HG02642 (cell line): Measurements from ENCODE around the gene HLA-DMB.
A peak's percentile ranks its signal among the peaks of the same experiment; 100 is the strongest.

Experiments used
- ATAC-seq: cut with Tn5 transposase; IDR thresholded peaks from one replicate; pipeline ENCODE4 v1.9.1; 2021; ENCODE audit warnings: mild to moderate bottlenecking; ENCODE audit not compliant: unreplicated experiment, poor library complexity

The HLA-DMB gene

DNA sequence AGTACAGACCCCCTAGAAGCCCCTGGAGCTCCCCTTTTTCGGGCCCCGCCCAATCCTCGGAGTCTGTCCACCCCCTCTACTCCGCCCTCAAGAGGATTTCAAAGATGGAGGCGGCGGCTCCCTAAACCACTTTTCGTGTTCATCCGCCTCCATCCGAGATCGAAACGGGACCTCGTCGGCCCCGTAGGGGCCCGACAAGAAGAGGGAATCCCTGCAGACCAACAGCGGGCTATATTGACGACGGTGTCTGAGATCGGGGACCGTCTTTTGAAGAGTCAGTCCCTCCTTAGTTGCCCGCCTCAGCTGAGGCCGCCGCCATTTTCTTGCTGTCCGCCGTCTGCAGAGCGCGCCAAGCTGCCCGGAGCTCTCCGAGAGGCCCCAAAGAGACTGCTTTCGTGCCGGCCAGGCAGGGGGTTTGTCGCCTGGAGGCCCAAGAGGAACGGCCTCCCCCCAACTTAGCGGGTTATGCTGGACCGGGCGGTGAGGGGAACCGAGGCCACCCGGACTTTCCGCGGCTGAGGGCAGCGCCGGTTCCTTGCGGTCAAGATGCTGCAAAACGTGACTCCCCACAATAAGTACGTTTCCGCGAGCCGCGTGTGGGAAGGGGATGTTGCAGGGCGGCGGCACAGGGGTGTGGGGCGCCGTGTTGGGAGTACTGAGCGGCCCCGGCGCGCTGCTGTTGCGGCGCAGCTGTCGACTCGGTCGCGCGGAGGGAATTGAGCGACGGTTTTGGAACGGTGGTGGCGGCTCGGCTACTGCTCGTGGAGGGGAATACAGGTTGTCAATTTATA lies 31.7 kb upstream of the HLA-DMB start:
- ATAC-seq = peak; percentile 0

DNA sequence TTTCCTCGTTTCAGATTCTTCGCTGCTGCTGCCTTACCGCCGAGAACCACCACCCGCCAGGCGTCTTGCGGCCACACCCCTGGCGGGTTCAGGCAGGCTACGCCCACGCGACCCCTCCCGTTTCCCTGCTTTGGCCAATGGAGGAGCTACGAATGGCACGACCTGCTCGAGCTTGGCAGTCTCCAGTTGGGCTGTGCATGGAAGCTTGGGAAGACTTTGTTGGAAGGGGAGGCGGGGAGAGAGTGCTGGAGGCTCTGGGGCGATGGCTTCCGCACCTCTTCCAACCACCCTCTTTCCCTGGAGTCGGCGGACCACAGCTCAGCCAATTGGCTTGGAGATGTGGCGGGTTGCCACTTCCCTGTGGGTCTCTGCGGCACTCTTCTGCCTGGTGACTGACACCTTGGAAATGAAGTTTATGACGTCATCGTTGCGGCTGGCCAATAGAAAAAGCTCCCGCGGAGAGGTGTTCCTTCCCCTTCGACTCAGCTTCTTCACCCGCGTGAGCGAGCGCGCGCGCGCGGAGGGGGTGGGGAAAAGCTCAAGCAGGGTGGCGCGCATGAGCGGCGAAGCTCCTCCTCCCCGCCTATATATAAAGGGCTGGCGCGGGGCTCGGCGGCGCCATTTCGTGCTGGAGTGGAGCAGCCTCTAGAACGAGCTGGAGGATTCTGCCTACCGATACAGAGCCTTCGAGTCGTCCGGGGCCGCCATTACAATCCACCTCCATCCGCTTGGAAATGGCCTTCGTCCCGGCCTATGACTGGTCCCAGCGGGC lies 30.9 kb upstream of the HLA-DMB start:
- peak; percentile 51 for ATAC-seq

GRCh38 chr6:32971242-32971580 lies 30.4 kb upstream of the HLA-DMB start:
- ATAC-seq = no peak

DNA sequence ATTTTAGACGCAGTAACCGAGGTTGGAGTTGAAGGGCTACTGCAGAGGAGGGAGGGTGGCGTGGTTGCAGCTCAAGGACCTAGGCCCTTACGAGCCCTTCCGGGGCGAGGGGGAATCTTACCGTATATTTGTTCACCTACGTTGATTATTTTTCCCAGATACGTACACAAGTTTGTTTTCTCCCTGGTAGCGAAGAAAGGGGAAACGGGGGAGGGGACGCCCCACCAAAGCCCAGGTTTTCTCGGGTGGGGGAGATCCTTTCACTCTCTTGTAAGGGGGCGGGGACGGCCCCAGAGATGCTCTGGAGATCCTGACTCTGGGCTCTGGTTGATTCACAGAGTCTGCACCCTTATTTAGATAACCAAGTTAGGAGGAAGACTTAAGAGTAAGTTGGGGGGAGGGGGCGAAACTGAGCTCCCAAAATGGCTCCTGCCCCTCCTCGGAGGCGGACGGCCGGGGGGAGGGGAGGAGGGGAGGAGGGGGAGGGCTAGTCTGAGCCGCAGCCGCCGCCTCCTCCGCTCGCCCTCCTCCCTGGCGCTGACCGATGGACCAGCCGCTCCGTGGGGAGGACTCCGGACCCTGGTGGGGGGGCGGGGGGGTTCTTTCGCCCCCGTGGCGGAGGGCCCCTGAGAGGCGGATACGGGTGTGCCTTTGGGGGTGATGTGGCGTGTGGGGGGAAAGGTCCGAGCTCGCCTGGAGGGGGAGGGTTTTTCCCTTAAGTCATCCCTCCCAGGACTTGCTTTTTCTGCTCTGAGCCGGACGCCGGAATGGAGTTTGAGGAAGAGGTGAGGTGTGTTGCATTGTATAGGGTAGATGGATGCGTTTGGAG lies 29.8 kb upstream of the HLA-DMB start:
- no peak for ATAC-seq

- no peak for ATAC-seq
Measured at GRCh38 chr6:32969685-32970412, 29.0 kb upstream of the HLA-DMB start.

DNA sequence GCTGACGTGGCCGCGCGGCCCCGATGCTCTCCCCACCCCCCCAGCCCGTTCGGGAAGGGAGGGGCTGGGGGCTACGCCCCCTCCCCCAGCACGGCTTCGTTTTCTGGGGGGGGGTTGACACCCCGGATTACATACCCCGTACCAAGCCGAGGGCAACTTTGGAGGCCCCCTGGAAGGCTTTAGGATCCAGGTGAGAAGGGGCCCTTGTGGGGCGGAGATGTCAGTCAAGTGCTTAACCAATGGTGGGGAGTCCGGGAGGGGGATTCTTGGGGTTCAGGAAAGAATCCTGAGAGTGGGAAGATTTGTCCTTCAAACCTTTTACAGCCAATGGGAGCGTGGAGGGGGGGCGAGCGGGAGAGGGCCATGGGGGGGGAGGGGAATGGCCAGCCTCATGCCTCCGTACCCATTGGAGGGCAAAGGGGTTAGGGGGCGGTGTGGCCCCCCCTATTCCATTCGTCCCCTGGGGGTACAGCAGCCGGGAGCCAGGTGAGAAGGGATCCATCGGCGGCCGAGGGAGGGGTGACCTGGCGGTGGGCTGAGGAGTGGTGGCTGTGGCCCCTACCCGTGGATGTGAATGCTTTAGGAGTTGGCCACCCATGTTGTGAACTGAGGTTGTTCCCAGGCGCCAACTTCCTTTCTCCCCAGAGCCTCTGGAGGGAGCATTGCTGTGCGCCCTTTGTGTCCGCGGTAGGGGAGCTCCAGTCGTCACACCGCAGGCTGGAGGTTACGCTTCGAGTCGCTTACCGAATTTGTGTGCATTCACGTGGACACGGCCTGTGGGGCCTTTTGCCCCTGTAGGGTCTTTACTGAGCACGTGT lies 28.2 kb upstream of the HLA-DMB start:
- no peak for ATAC-seq

- ATAC-seq = peak; percentile 39
Measured at GRCh38 chr6:32968093-32968866, 27.5 kb upstream of the HLA-DMB start, which contains the start of gene BRD2. Gene BRD2, plus strand, starts transcription at chr6:32968594. Its CDS starts 4,305 bp downstream, at chr6:32972899.

GRCh38 chr6:32967151-32968091 lies 26.6 kb upstream of the HLA-DMB start:
- ATAC-seq = no peak

DNA sequence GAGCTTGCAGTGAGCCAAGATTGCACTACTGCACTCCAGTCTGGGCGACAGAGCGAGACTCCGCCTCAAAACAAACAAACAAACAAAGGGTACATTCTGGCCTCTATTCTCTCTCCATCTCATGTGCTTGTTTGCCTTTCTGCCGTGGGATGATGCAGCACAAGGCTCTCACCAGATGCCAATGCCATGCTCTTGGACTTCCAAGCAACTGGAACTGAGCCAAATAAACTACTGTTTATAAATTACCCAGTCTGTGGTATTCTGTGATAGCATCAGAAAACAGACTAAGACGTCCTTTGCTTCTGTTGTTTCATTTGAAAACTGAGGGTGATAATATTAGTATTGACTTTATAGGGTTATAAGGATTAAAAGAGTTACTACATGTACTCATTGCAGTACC lies 23.9 kb upstream of the HLA-DMB start:
- ATAC-seq = no peak

DNA sequence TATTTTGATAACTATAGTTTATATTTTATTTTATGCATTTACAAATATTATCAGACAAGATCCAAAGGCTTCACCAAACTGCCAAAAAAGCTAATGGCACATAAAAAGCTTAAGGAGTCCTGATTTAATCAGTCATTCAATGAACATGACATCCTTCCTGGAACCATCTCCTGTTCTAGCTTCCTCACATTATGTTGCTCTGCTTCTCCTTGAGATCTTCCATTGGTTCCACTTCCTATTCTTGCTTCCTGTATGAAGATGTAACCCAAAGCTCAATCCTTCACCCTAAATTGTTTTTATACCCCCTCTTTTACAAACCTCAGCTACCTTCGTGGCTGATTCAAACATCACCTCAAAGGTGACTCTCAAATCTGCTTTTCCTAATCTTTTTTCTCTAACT lies 23.0 kb upstream of the HLA-DMB start:
- ATAC-seq = no peak

- no peak for ATAC-seq
Measured at GRCh38 chr6:32962213-32962826, 21.5 kb upstream of the HLA-DMB start.

DNA sequence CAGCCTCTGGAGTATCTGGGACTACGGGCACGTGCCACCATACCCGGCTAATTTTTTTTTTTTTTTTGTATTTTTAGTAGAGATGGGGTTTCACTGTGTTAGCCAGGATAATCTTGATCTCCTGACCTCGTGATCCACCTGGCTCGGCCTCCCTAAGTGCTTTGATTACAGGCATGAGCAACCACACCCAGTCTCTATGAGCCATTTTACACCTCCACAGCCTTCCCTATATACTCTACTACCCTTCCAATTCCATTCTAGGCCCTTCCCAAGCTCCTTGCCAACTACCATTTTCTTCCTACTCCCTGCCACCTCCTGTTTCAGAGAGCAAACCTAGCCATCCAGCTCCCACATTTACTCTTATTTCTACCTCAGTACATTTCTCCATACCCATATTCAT lies 19.7 kb upstream of the HLA-DMB start:
- ATAC-seq = no peak

DNA sequence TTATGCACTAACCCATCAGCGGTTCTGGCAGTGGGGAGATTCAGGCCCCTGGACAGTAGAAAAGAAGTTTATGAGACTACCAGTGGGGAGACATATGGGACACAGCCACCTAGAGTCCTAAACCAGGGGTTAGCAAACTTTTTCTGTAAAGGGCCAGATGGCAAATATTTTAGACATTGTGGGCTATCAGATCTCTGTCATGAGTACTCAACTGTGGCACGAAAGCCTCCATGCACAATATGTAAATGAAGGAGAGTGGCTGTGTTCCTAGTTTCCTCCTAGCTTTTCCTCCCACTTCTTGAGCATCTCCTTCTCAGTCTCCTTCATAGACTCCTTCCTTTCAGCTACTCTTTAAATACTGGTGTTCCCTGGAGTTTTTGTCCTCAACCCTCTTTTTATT lies 15.3 kb upstream of the HLA-DMB start:
- no peak for ATAC-seq

DNA sequence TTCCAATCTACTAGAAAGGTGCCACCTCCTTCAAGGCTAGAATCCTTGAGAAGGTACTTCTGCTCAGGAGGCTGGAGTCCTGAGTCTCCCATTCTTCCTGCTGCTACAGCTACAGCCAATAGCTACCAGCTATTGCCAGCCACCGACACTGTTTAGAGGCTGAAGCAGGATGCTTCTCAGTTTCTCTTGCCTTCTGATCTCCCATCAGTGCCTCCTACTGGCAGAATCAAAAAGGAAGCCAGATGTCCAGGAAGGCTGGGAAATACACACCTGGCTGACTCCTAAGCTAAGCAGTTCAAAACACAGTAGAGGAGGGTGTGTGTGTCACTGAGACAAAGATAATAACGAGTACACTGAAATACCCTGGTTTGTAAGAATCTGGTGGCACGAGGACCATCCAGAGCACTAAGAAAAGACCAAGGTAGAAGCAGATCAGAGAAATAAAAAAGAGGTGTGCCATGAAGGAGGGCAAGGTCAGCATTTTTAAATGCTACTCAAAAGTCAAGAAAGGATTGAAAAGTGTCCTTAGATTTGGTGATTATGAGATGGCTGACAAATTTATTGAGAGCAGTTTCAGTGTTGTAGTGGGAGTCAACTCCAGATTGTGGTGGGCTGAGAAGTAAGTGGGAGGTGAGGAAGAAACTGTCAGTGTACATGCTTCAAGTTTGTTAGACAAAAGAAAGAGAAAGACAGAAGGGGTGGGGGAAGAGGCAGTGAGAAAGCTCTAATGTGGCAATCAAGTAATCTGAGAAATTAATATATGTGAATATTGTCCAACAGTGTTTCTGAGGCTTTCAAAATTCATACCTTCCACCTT lies 14.4 kb upstream of the HLA-DMB start:
- ATAC-seq = no peak

- no peak for ATAC-seq
Measured at GRCh38 chr6:32954267-32954666, 13.4 kb upstream of the HLA-DMB start.

DNA sequence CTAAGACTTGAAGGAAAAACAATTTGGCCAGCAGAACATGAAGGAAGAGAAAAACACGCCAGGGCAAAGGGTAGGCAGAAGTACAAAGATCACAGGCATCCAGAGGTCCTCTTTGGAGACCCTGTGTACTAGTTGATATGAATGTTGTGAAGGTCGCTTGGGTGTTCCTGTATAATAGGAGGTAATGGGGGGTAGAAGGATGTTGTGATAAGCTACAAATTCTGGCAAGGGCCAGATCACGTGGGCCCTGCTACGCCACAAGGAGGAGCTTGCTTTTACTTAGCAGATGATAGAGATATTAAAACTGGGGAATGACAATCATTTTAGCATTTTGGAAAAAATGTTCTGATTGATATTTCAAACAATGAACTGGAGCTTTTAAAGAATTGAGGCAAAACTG lies 12.9 kb upstream of the HLA-DMB start:
- ATAC-seq = no peak
